ENCODE data around the gene RTP4. TPM values are rescaled to one million over a fixed set of nuclear protein-coding genes. Genes with fewer than 3 reads are reported as not detected.

The RTP4 gene
- total and polyA plus RNA-seq, 2 experiments from 2014 or later = 1.8 to 1.9 TPM

DNA sequence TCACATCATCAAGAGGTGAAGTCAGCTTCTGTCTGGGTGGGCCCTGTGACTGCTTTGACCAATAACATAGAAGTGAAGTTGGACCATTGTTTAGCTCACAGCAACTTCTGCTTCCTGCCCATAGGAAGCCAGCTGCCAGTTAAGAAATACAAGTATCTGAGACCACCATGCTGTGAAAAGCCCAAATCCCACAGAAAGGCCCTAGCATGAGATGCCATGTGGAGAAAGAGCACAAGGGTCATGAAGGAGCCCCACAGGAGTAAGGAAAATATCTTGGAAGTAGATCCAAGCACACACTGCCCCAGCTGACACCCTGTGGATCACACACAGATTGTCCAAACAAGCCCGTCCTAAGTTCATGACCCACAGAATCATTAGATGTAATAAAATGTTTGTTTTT is 28.5 kb downstream of the RTP4 start:
- WGBS (ENCODE audit: low lambda C conversion rate, missing lambda C conversion rate) = 65% methylated on average over 1 of the region's 1 CpG
- H3K27me3 ChIP-seq = no peaks in the 10 kb centered on the region
- H3K9me2 ChIP-seq (replicated peaks; ENCODE audit: insufficient read depth) = no peaks in the 10 kb centered on the region
- TF ChIP-seq EZH2phosphoT487 (IDR thresholded peaks at IDR 0.05; ENCODE audit: low read depth, severe bottlenecking, unreplicated experiment) = no peak
- TF ChIP-seq, protein P1, sequence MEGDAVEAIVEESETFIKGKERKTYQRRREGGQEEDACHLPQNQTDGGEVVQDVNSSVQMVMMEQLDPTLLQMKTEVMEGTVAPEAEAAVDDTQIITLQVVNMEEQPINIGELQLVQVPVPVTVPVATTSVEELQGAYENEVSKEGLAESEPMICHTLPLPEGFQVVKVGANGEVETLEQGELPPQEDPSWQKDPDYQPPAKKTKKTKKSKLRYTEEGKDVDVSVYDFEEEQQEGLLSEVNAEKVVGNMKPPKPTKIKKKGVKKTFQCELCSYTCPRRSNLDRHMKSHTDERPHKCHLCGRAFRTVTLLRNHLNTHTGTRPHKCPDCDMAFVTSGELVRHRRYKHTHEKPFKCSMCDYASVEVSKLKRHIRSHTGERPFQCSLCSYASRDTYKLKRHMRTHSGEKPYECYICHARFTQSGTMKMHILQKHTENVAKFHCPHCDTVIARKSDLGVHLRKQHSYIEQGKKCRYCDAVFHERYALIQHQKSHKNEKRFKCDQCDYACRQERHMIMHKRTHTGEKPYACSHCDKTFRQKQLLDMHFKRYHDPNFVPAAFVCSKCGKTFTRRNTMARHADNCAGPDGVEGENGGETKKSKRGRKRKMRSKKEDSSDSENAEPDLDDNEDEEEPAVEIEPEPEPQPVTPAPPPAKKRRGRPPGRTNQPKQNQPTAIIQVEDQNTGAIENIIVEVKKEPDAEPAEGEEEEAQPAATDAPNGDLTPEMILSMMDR (IDR thresholded peaks at IDR 0.05; ENCODE audit: poor library complexity) = no peak
- no peak for TF ChIP-seq EZH2 (IDR thresholded peaks at IDR 0.05; ENCODE audit: borderline replicate concordance)
- no peak for DNase-seq (ENCODE audit: low spot score)
- no peaks in the 10 kb centered on the region for H3K79me2 ChIP-seq
- no peak overlapping the region for H2AFZ ChIP-seq
- H3K4me1 ChIP-seq (ENCODE audit: insufficient read depth) = no peaks in the 10 kb centered on the region
- no peak overlapping the region for H3K4me3 ChIP-seq
- no peak overlapping the region for H3K27ac ChIP-seq
- H3K4me2 ChIP-seq = no peak overlapping the region
- H3K36me3 ChIP-seq (replicated peaks; ENCODE audit: insufficient read depth, low read depth) = no peaks in the 10 kb centered on the region
- H4K20me1 ChIP-seq (ENCODE audit: insufficient read depth, poor library complexity, severe bottlenecking) = no peaks in the 10 kb centered on the region
- H3K9me3 ChIP-seq (ENCODE audit: low read depth) = no peaks in the 10 kb centered on the region

DNA sequence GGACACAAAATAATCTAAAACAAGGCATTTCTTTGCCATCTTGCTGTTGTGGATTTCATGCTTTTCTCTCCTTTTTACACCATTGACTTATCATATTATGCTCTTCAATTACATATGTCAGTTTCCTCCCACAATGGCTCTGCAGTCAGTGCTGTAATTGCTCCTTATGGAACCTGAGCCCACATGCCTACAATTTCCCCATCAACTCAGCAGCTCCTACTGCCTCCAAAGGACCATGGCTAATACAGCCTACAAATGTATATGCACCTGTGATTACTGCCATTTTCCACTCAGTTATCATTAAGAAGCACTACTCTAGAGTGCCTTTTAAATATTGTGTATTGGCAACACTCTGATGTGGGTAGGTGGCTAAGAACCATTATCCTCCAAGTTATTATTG is 30.8 kb downstream of the RTP4 start:
- H3K79me2 ChIP-seq = no peaks in the 10 kb centered on the region
- H3K4me3 ChIP-seq = no peak overlapping the region
- H3K9me2 ChIP-seq (replicated peaks; ENCODE audit: insufficient read depth) = no peaks in the 10 kb centered on the region
- H3K27ac ChIP-seq = no peak overlapping the region
- H2AFZ ChIP-seq = no peak overlapping the region
- H3K4me1 ChIP-seq (ENCODE audit: insufficient read depth) = no peaks in the 10 kb centered on the region
- no peak overlapping the region for H3K4me2 ChIP-seq
- H3K36me3 ChIP-seq (replicated peaks; ENCODE audit: insufficient read depth, low read depth) = no peaks in the 10 kb centered on the region
- H3K27me3 ChIP-seq = no peaks in the 10 kb centered on the region
- H3K9me3 ChIP-seq (ENCODE audit: low read depth) = no peaks in the 10 kb centered on the region
- TF ChIP-seq EZH2phosphoT487 (IDR thresholded peaks at IDR 0.05; ENCODE audit: low read depth, severe bottlenecking, unreplicated experiment) (no peak), EZH2 (IDR thresholded peaks at IDR 0.05; ENCODE audit: borderline replicate concordance) (no peak)
- TF ChIP-seq, protein P1 (IDR thresholded peaks at IDR 0.05; ENCODE audit: poor library complexity) = no peak
- H4K20me1 ChIP-seq (ENCODE audit: insufficient read depth, poor library complexity, severe bottlenecking) = no peaks in the 10 kb centered on the region
- no peak for DNase-seq (ENCODE audit: low spot score)

DNA sequence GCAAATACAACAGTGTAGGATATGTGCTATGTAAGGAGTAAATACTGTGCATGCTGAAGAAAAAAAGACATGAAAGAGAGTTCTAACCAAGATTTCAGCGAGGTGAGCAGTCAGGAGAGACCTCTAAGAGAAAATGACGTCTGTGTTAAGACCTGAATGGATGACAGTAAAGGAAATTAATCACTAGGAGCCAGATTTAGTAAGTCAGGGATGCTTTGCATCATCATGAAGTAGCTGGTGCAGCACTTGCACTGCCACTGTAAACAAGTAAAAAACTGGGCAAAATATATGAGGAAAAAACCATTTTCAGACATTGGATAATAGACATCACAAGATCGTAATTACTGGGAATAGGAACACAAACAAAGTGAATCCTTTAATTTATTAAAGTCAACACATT is 32.6 kb downstream of the RTP4 start:
- 83% methylated on average over 3 of the region's 3 CpGs for WGBS (ENCODE audit: low lambda C conversion rate, missing lambda C conversion rate)
- H3K9me2 ChIP-seq (replicated peaks; ENCODE audit: insufficient read depth) = no peaks in the 10 kb centered on the region
- no peak overlapping the region for H2AFZ ChIP-seq
- H3K27me3 ChIP-seq = no peaks in the 10 kb centered on the region
- no peak for DNase-seq (ENCODE audit: low spot score)
- H3K4me1 ChIP-seq (ENCODE audit: insufficient read depth) = no peaks in the 10 kb centered on the region
- no peak overlapping the region for H3K4me3 ChIP-seq
- no peak overlapping the region for H3K4me2 ChIP-seq
- no peak overlapping the region for H3K27ac ChIP-seq
- no peaks in the 10 kb centered on the region for H4K20me1 ChIP-seq (ENCODE audit: insufficient read depth, poor library complexity, severe bottlenecking)
- TF ChIP-seq EZH2 (IDR thresholded peaks at IDR 0.05; ENCODE audit: borderline replicate concordance) (no peak), EZH2phosphoT487 (IDR thresholded peaks at IDR 0.05; ENCODE audit: low read depth, severe bottlenecking, unreplicated experiment) (no peak)
- TF ChIP-seq, protein P1 (IDR thresholded peaks at IDR 0.05; ENCODE audit: poor library complexity) = no peak
- no peaks in the 10 kb centered on the region for H3K36me3 ChIP-seq (replicated peaks; ENCODE audit: insufficient read depth, low read depth)
- H3K79me2 ChIP-seq = no peaks in the 10 kb centered on the region
- H3K9me3 ChIP-seq (ENCODE audit: low read depth) = no peaks in the 10 kb centered on the region

DNA sequence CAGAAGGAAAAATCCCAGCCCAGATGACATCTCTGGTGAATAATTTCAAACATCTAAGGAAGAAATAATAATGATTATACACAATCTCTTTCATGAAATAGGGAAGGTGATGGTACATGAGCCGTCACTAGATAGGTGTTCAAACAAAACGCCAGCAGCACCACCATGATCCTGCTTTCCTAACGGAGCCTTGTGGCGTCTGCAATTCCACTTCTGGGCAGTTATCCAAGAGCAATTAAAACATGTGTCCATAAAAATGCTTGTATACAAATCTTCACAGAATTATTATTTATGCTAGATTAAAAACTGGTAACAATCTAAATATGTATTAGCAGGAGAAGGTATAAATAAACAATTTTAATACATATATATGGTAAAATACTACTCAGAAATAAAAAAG is 33.7 kb downstream of the RTP4 start:
- no peak overlapping the region for H3K27ac ChIP-seq
- H4K20me1 ChIP-seq (ENCODE audit: insufficient read depth, poor library complexity, severe bottlenecking) = no peaks in the 10 kb centered on the region
- WGBS (ENCODE audit: low lambda C conversion rate, missing lambda C conversion rate) = 80% methylated on average over 4 of the region's 4 CpGs
- H3K79me2 ChIP-seq = no peaks in the 10 kb centered on the region
- no peak overlapping the region for H3K4me2 ChIP-seq
- no peak for TF ChIP-seq EZH2 (IDR thresholded peaks at IDR 0.05; ENCODE audit: borderline replicate concordance)
- TF ChIP-seq, protein P1 (IDR thresholded peaks at IDR 0.05; ENCODE audit: poor library complexity) = no peak
- TF ChIP-seq EZH2phosphoT487 (IDR thresholded peaks at IDR 0.05; ENCODE audit: low read depth, severe bottlenecking, unreplicated experiment) = no peak
- H2AFZ ChIP-seq = no peak overlapping the region
- no peaks in the 10 kb centered on the region for H3K9me2 ChIP-seq (replicated peaks; ENCODE audit: insufficient read depth)
- H3K4me3 ChIP-seq = no peak overlapping the region
- no peaks in the 10 kb centered on the region for H3K27me3 ChIP-seq
- H3K4me1 ChIP-seq (ENCODE audit: insufficient read depth) = no peaks in the 10 kb centered on the region
- no peaks in the 10 kb centered on the region for H3K36me3 ChIP-seq (replicated peaks; ENCODE audit: insufficient read depth, low read depth)
- H3K9me3 ChIP-seq (ENCODE audit: low read depth) = no peaks in the 10 kb centered on the region
- no peak for DNase-seq (ENCODE audit: low spot score)
